Ishikawa (cell line): Measurements from ENCODE around the gene KIF19.

Source experiments
- CEBPB ChIP-seq: IDR thresholded peaks from 2 replicates; pipeline ENCODE4 v1.6.1; 2012
- CREB1 ChIP-seq: IDR thresholded peaks from 2 replicates; pipeline ENCODE4 v1.6.1; 2012; ENCODE audit warnings: low read depth
- EGR1 ChIP-seq: IDR thresholded peaks from 2 replicates; pipeline ENCODE4 v1.6.1; 2012
- EP300 ChIP-seq: IDR thresholded peaks from 2 replicates; pipeline ENCODE4 v1.6.1; 2012; ENCODE audit warnings: borderline replicate concordance
- FOXM1 ChIP-seq: IDR thresholded peaks from 2 replicates; pipeline ENCODE4 v1.6.1; 2012; ENCODE audit warnings: low read depth, borderline replicate concordance
- NFIC ChIP-seq: IDR thresholded peaks from 2 replicates; pipeline ENCODE4 v1.6.1; 2012
- RAD21 ChIP-seq: IDR thresholded peaks from 2 replicates; pipeline ENCODE4 v1.6.1; 2012; ENCODE audit warnings: low read depth
- REST ChIP-seq: IDR thresholded peaks from 2 replicates; pipeline ENCODE4 v1.6.1; 2012; ENCODE audit warnings: low read depth, mild to moderate bottlenecking
- TAF1 ChIP-seq: IDR thresholded peaks from 2 replicates; pipeline ENCODE4 v1.6.1; 2012; ENCODE audit warnings: low read depth, mild to moderate bottlenecking
- TCF12 ChIP-seq: IDR thresholded peaks from 2 replicates; pipeline ENCODE4 v1.6.1; 2012; ENCODE audit warnings: low read depth
- TEAD4 ChIP-seq: IDR thresholded peaks from 2 replicates; pipeline ENCODE4 v1.6.1; 2012
- YY1 ChIP-seq: IDR thresholded peaks from 2 replicates; pipeline ENCODE4 v1.6.1; 2012; ENCODE audit warnings: low read depth
- ZBTB7A ChIP-seq: IDR thresholded peaks from 2 replicates; pipeline ENCODE4 v1.6.1; 2012; ENCODE audit warnings: low read depth
- TF ChIP-seq, protein P1 (sequence below): IDR thresholded peaks from 2 replicates; pipeline ENCODE4 v1.6.1; 2012
- TF ChIP-seq, protein P2 (sequence below): IDR thresholded peaks from 2 replicates; pipeline ENCODE4 v1.6.1; 2012

Gene KIF19

GRCh38 chr17:74329378-74329777 is 3.4 kb downstream of the KIF19 start:
- TF ChIP-seq CEBPB (no peak), ZBTB7A (no peak), TCF12 (no peak), TEAD4 (no peak), FOXM1 (no peak), REST (no peak), RAD21 (no peak), EGR1 (no peak), CREB1 (no peak), TAF1 (no peak)
- TF ChIP-seq, protein P1, sequence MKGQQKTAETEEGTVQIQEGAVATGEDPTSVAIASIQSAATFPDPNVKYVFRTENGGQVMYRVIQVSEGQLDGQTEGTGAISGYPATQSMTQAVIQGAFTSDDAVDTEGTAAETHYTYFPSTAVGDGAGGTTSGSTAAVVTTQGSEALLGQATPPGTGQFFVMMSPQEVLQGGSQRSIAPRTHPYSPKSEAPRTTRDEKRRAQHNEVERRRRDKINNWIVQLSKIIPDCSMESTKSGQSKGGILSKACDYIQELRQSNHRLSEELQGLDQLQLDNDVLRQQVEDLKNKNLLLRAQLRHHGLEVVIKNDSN: no peak
- TF ChIP-seq, protein P2, sequence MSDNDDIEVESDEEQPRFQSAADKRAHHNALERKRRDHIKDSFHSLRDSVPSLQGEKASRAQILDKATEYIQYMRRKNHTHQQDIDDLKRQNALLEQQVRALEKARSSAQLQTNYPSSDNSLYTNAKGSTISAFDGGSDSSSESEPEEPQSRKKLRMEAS: no peak

DNA sequence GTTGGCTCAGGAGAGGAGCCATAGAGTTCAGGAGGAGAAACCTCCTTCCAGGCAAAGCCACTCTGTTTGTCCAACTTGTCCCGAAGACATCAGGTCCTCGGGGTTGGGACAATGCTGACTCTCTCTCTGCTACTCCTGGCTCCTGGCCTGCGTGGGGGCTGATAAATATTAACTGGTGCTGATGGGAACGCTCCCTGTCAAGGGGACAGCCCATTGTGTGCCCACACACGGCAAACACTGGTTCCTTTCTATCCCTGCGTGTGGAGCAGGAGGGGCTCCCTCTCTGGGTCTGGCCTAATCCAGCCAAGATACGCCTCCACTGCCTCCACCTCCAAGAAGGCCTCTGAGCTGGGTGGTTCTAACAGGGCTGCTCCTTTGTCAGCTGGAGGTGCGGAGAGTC is 4.4 kb downstream of the KIF19 start:
- no peak for TF ChIP-seq EGR1
- no peak for TF ChIP-seq EP300
- TF ChIP-seq TAF1: no peak

- TF ChIP-seq TEAD4: no peak
- TF ChIP-seq REST: no peak
- no peak for TF ChIP-seq TAF1
- TF ChIP-seq, protein P2: no peak
- no peak for TF ChIP-seq ZBTB7A
- no peak for TF ChIP-seq CEBPB
- no peak for TF ChIP-seq EGR1
- no peak for TF ChIP-seq RAD21
- TF ChIP-seq CREB1: no peak
- no peak for TF ChIP-seq YY1
- no peak for TF ChIP-seq EP300
- TF ChIP-seq TCF12: no peak
- no peak for TF ChIP-seq FOXM1
- TF ChIP-seq NFIC: no peak
- TF ChIP-seq, protein P1: no peak
These were observed 6.1 kb downstream of the KIF19 start for GRCh38 chr17:74332017-74332650.

DNA sequence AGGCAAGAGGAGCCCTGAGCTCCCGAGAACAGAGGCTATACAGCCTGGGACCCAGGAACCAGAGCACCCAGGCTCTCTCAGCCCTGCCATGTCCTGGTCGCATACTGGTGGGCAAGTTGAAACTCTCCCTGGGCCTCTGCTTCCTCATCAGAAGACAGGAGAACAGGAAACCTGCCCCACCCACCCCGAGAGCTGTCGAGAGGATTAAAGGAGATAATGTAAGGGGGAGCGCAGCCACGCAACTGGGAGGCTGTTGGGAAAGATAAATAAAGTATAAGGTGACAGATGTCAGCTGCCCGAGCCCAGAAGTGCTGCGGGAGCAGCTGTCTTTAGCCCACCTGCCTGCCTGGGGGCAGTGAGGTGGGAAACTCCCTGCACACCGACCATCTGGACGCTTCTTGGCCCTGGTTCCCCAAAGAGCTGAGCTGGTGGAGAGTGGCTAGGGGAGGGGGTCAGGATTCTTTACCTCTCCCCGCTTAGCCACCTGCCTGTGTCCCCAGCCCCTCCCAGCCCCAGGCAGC is 6.8 kb downstream of the KIF19 start:
- TF ChIP-seq, protein P2: no peak
- TF ChIP-seq TAF1: no peak
- TF ChIP-seq YY1: no peak
- TF ChIP-seq CREB1: no peak
- no peak for TF ChIP-seq TCF12
- TF ChIP-seq ZBTB7A: no peak
- no peak for TF ChIP-seq CEBPB
- TF ChIP-seq FOXM1: no peak
- TF ChIP-seq REST: no peak
- no peak for TF ChIP-seq RAD21
- TF ChIP-seq, protein P1: no peak
- TF ChIP-seq TEAD4: no peak
- TF ChIP-seq NFIC: no peak
- no peak for TF ChIP-seq EGR1
- TF ChIP-seq EP300: no peak
